22Rv1 (cell line): ENCODE results near the gene EIF4G2.

Source experiments
- H3K27ac ChIP-seq: fragments of 450-650 bp; 2 replicates; pipeline ENCODE4 v1.5.1; 2017
- ZFX ChIP-seq: fragments of 450-650 bp; IDR thresholded peaks from 2 replicates; pipeline ENCODE4 v1.6.1; 2017; ENCODE audit warnings: antibody characterized with exemption, borderline replicate concordance
- TF ChIP-seq, protein P1 (sequence below): fragments of 450-650 bp; IDR thresholded peaks from 2 replicates; pipeline ENCODE4 v1.5.1; 2017; ENCODE audit warnings: mild to moderate bottlenecking

Gene EIF4G2

DNA sequence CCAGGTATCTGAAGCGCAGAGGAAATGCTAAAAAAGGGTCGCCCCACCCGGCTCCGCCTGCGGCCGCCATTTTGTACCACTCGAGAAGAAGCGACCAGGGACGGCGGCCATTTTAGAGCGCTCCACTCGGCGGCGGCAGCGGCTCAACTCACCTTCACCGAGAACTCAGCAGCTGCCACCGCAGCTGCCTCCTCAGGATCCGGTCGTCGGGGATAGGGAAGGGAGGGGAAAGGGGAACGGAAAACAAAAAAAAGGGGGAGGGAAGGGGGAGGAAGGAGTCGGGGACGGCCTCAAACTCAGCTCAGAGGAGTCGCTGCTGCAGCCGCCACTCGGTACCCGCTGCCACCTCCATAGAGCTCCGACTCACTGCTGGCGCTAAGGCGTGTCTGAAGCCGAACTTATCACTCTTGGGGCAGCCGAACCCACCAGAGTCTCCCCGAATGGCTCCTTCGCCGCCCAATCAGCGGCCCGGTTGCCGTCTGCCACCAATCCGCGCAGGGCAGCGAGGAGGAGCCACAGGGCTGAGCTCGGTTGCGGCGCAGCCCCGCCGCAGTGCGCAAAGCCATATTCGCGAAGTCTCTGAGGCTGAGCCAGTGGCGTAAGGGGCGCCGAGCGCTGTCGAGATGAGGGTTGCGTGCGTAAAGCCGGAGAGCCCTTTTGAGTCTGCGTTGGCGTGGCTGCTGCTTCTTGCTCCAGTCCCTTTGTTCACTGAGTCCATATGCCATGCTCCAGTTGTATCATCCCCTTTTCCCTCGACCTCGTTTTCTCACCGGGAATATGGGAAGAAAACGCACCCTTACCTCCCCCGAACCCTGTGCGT, at the start of gene EIF4G2:
Gene EIF4G2, minus strand, starts transcription at position 374 of the 820 bp plus-strand sequence.
- H3K27ac ChIP-seq, result peak within 1 kb of the TSS; percentile 98
- no peak for TF ChIP-seq ZFX
- TF ChIP-seq, protein P1, sequence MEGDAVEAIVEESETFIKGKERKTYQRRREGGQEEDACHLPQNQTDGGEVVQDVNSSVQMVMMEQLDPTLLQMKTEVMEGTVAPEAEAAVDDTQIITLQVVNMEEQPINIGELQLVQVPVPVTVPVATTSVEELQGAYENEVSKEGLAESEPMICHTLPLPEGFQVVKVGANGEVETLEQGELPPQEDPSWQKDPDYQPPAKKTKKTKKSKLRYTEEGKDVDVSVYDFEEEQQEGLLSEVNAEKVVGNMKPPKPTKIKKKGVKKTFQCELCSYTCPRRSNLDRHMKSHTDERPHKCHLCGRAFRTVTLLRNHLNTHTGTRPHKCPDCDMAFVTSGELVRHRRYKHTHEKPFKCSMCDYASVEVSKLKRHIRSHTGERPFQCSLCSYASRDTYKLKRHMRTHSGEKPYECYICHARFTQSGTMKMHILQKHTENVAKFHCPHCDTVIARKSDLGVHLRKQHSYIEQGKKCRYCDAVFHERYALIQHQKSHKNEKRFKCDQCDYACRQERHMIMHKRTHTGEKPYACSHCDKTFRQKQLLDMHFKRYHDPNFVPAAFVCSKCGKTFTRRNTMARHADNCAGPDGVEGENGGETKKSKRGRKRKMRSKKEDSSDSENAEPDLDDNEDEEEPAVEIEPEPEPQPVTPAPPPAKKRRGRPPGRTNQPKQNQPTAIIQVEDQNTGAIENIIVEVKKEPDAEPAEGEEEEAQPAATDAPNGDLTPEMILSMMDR, result no peak

DNA sequence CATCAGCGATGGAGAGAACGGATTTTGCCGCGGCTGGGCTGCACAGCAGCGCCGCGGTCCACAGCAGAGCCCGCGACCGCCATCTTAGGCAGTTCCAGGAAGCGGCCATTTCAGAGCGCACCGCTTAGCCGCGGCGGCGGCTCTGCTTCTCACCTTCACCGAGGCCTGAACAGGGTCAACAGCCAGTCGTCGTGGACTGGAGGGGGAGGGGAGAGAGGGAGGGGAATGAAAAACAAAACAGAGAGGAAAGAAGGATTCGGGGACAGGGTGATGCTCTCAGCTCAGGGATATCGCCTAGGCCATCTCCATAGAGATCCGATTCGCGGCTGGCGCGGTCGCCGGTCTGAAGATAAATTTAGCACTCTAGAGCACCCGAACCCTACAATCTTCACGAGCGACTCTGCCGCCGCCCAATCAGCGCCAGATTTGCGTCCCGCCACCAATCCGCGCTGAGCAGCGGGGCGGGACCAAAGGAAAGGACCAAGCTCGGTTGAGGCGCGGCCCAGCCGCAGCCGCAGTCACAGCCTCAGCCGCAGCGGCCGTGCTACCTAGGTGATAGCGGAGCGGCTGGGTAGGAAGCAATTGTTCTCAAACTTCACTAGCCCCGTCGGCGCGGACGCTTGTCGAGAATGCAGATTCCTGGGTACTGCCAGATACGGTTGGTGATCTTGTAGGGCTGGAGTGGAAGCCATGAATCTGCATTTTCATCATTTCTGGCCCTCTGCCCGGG, 49.1 kb upstream of the EIF4G2 start, which contains the start of gene ZBED5:
Gene ZBED5, minus strand, starts transcription at position 345 of the 730 bp plus-strand sequence. CDS start 3,108 bp downstream, outside the sequence.
- peak within 1 kb of the TSS; percentile 97 for H3K27ac ChIP-seq
- TF ChIP-seq ZFX, result no peak
- TF ChIP-seq, protein P1, result no peak; the same call in 1 of the 2 replicates

DNA sequence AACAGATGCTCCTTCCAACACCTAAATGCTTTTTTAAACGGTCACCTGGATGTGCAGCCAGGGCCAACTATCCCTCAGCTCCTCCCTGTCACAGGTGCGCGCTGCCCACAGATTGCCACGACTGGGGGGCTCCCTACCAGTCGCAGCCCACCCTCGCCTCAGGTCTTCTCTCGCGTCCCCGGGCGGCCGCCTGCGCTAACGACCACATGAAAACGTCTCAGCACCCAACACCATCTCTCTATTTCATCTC, 48.7 kb upstream of the EIF4G2 start:
- peak overlapping the region; percentile 97 for H3K27ac ChIP-seq
- no peak for TF ChIP-seq ZFX
- TF ChIP-seq, protein P1, result peak; percentile 12; the same call in 1 of the 2 replicates

DNA sequence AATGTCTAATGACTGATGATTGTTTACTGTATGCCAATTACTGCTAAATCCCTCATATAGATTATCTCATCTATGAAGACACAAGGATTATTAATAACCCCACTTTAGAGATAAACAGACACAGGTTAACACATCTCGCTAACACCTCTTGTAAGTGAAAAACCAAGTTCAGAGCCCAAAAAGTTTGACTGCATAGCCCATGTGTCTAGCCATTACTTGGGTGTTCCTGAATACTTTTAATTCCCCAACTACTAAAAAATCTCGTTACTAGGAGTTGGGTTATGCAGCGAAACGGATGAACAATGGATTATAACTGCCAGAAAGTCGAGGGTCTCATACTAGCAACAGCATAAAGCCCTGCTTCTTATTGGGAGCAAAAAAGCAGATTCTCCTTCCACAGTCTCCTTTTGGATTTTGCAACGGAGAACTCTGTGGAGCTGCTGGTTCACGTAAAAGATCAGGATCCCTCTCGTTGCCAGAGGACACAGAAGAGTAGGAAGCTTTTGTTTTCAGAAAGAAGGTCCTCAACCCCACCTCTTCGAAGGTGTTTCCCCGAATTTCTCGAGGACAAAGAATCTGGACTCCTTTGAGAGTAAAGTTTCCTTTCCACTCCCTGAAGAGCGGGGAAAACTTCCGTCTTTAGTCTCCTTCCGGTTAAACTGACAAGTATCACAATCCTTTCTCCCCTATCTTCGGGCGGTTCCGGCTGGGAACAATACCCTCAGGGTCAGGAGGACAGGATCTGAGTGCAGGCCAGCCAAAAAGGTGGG, 48.1 kb upstream of the EIF4G2 start:
- no peak for TF ChIP-seq ZFX
- TF ChIP-seq, protein P1, result no peak
- H3K27ac ChIP-seq, result peak overlapping the region; percentile 97

DNA sequence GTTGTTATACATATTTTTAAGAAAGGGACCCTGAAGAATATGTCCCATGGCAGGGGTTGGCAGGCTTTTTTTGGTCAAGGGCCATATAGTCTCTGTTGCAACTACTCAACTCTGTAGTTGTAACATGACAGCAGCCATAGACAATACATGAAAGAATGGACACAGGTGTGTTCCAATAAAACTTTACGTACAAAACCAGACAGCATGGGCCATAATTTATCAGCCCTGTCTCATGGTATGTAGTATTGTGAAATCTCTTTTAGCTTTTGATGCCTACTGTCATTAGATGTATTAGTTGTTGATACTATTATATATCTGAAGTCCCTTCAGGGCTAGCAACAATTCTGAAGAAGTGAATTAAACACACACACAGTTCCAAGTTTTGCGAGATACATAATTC, 46.6 kb upstream of the EIF4G2 start:
- H3K27ac ChIP-seq, result no peak overlapping the region
- TF ChIP-seq, protein P1, result no peak
- no peak for TF ChIP-seq ZFX

DNA sequence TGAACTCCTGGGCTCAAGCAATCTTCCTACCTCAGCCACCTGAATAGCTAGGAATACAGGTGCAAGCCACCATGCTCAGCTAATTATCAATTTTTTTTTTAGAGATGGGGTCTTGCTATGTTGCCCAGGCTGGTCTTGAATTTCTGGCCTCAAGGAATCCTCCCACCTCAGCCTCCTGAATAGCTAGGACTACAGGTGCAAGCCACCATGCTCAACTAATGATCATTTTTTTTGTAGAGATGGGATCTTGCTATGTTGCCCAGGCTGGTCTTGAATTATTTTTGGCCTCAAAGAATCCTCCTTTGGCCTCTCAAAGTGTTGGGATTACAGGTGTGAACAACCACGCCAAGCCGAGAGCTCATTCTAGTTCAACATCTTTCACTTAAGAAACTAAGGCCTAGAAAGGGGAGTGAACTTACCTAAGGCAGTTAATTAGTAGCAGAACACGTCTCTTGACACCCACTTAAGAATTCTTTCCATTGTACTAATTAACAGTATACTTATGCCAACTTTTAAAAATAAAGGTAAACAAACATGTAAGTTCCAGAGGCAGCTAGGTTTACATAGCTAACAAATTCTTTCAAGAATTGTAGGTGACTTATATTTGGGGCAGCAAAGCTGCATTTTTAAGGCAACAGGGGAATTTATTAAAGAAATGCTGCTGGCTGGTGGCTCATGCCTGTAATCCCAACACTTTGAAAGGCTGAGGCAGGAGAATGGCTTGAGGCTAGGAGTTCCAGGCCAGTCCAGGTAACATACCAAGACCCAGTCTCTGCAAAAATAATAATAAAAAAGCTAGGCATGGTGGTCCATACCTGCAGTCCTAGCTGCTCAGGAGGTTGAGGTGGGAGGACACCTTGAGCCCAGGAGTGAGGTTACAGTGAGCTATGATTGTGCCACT, 39.5 kb upstream of the EIF4G2 start:
- no peak overlapping the region for H3K27ac ChIP-seq
- TF ChIP-seq, protein P1, result no peak
- TF ChIP-seq ZFX, result no peak
